Measurements from ENCODE around the gene ZFAND2A. TPM values are rescaled to one million over a fixed set of nuclear protein-coding genes. Genes with fewer than 3 reads are reported as not detected.

ZFAND2A gene
- total RNA-seq, 1 experiment from 2014 or later: 13.7 TPM

DNA sequence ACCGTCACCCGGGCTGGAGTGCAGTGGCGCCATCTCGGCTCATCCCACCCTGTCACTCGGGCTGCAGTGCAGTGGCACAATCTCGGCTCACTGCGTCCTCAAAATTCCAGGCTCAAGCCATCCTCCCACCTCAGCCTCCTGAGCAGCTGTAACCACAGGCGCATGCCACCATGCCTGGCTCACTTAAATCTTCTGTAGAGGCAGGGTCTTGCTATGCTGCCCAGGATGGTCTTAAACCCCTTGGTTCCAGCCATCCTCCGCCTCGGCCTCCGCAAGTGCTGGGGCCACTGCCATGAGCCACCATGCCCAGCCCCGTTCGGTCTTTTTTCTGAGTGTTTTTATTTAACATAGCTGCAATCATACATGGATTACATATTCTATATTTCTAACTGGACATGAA is 30.6 kb downstream of the ZFAND2A start:
- no peaks in the 10 kb centered on the region for H3K27me3 ChIP-seq (ENCODE audit: insufficient read depth, low read length)

More for the DNA sequence above, 30.6 kb downstream of the ZFAND2A start:
- Histone ChIP-seq H3K27ac (ENCODE audit: insufficient read length, low read depth, low read length) (no peak overlapping the region), H3K4ac (ENCODE audit: low read depth, low read length) (no peak overlapping the region), H4K91ac (ENCODE audit: insufficient read length, low read depth, low read length) (no peak overlapping the region), H3K9me3 (ENCODE audit: control insufficient read depth, low read depth, low read length) (no peaks in the 10 kb centered on the region), H3K4me2 (ENCODE audit: insufficient read depth, insufficient read length, low read length) (no peak overlapping the region), H3K4me1 (ENCODE audit: insufficient read depth, low read length) (no peaks in the 10 kb centered on the region), H3K23me2 (ENCODE audit: insufficient read length, low read depth, low read length, poor library complexity, severe bottlenecking) (no peaks in the 10 kb centered on the region), H2BK5ac (ENCODE audit: insufficient read length, low read length) (no peak overlapping the region), H3K14ac (ENCODE audit: insufficient read depth, low read length) (no peak overlapping the region), H3K79me1 (ENCODE audit: insufficient read depth, low read depth, low read length, poor library complexity, severe bottlenecking) (peaks cover 5% of the 10 kb centered on the region), H3K23ac (ENCODE audit: insufficient read length, low read depth, low read length) (no peak overlapping the region), H2BK12ac (ENCODE audit: insufficient read length, low read depth, low read length) (no peak overlapping the region), H4K5ac (ENCODE audit: insufficient read length, low read depth, low read length) (no peak overlapping the region), H2BK15ac (ENCODE audit: low read depth, low read length) (no peak overlapping the region), H3K18ac (ENCODE audit: insufficient read length, low read depth, low read length) (no peak overlapping the region), H3K79me2 (ENCODE audit: insufficient read depth, low read length) (peaks cover 3% of the 10 kb centered on the region; the same call in 1 of the 2 replicates), H3T11ph (ENCODE audit: low read length) (no peak overlapping the region), H2BK120ac (ENCODE audit: low read depth, low read length, poor library complexity, severe bottlenecking) (no peak overlapping the region), H2BK20ac (ENCODE audit: low read depth, low read length, poor library complexity, severe bottlenecking) (no peak overlapping the region), H3K9ac (ENCODE audit: extremely low read depth, insufficient read length, low read length) (no peak overlapping the region), H4K8ac (replicated peaks; ENCODE audit: insufficient read length, low read depth, low read length) (no peak overlapping the region), H4K20me1 (ENCODE audit: control insufficient read depth, insufficient read depth, insufficient read length) (no peaks in the 10 kb centered on the region), H3K56ac (ENCODE audit: insufficient read length, low read depth, low read length) (no peak overlapping the region), H2AFZ (ENCODE audit: low read length) (no peak overlapping the region), H2AK5ac (ENCODE audit: insufficient read length, low read length) (no peak overlapping the region)
- H3K4me3 Mint-ChIP-seq: no peak overlapping the region
- no CpG with 5 or more reads among the region's 13 CpGs for WGBS (ENCODE audit: extremely low coverage, insufficient read length, low lambda C conversion rate)
- H3K27ac Mint-ChIP-seq: no peak overlapping the region; a peak in 1 of 7 replicates
- peaks cover 24 to 43% (median 36%) of the 10 kb centered on the region in 3 experiments for H3K36me3 Mint-ChIP-seq (ENCODE audit: insufficient read depth in 1 of 3, low read depth in 3 of 3)
- TF ChIP-seq, protein P1, sequence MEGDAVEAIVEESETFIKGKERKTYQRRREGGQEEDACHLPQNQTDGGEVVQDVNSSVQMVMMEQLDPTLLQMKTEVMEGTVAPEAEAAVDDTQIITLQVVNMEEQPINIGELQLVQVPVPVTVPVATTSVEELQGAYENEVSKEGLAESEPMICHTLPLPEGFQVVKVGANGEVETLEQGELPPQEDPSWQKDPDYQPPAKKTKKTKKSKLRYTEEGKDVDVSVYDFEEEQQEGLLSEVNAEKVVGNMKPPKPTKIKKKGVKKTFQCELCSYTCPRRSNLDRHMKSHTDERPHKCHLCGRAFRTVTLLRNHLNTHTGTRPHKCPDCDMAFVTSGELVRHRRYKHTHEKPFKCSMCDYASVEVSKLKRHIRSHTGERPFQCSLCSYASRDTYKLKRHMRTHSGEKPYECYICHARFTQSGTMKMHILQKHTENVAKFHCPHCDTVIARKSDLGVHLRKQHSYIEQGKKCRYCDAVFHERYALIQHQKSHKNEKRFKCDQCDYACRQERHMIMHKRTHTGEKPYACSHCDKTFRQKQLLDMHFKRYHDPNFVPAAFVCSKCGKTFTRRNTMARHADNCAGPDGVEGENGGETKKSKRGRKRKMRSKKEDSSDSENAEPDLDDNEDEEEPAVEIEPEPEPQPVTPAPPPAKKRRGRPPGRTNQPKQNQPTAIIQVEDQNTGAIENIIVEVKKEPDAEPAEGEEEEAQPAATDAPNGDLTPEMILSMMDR (conservative IDR thresholded peaks at IDR 0.05): no peak
- peaks cover 0 to 2% of the 10 kb centered on the region in 2 experiments; a peak in 1 of 4 replicates for H3K4me1 Mint-ChIP-seq
- no peak for DNase-seq
- H3K9me3 Mint-ChIP-seq: peaks cover 6 to 7% of the 10 kb centered on the region in 2 experiments
- H3K27me3 Mint-ChIP-seq (ENCODE audit: low read depth): no peaks in the 10 kb centered on the region

Data from H9 (cell line).